DOHH2 (cell line): Measurements from ENCODE around the gene TUSC2.
A peak's percentile ranks its signal among the peaks of the same experiment; 100 is the strongest.

Source experiments
- H3F3A ChIP-seq: fragments of 200-600 bp; sonication (generic), shearing (Covaris generic); 2 replicates; pipeline ENCODE4 v1.6.0; 2016; ENCODE audit warnings: antibody characterized with exemption, mild to moderate bottlenecking; ENCODE audit not compliant: control insufficient read depth, insufficient read depth
- H3K27ac ChIP-seq: fragments of 200-600 bp; sonication (generic); 2 replicates; pipeline ENCODE4 v1.5.1; 2014; ENCODE audit warnings: low read depth, mild to moderate bottlenecking, low read length, moderate library complexity
- H3K27me3 ChIP-seq: fragments of 200-600 bp; sonication (generic); 2 replicates; pipeline ENCODE4 v1.6.1; 2014; ENCODE audit warnings: mild to moderate bottlenecking, low read length, mixed read lengths; ENCODE audit not compliant: control insufficient read depth
- H3K36me3 ChIP-seq: fragments of 200-600 bp; sonication (generic); 2 replicates; pipeline ENCODE4 v1.6.1; 2014; ENCODE audit warnings: mild to moderate bottlenecking, low read length, moderate library complexity, mixed read lengths; ENCODE audit not compliant: control insufficient read depth
- H3K4me1 ChIP-seq: fragments of 200-600 bp; sonication (generic); 2 replicates; pipeline ENCODE4 v1.6.1; 2014; ENCODE audit warnings: mild to moderate bottlenecking, low read length, mixed read lengths; ENCODE audit not compliant: control insufficient read depth
- H3K4me2 ChIP-seq: fragments of 200-600 bp; sonication (generic); 2 replicates; pipeline ENCODE4 v1.6.0; 2014; ENCODE audit warnings: mild to moderate bottlenecking, low read length, moderate library complexity
- H3K4me3 ChIP-seq: fragments of 200-600 bp; sonication (generic); 2 replicates; pipeline ENCODE4 v1.5.1; 2014; ENCODE audit warnings: mild to moderate bottlenecking, low read length, mixed read lengths
- H3K79me2 ChIP-seq: fragments of 200-600 bp; sonication (generic); 2 replicates; pipeline ENCODE4 v1.6.1; 2014; ENCODE audit warnings: mild to moderate bottlenecking, low read length, mixed read lengths; ENCODE audit not compliant: control insufficient read depth
- H3K9me2 ChIP-seq: fragments of 200-600 bp; sonication (generic); replicated peaks from 2 replicates; pipeline ENCODE4 v1.6.1; 2014; ENCODE audit warnings: mild to moderate bottlenecking, low read length, mixed read lengths; ENCODE audit not compliant: control insufficient read depth
- H3K9me3 ChIP-seq: fragments of 200-600 bp; sonication (generic); 2 replicates; pipeline ENCODE4 v1.6.1; 2014; ENCODE audit warnings: antibody characterized with exemption, low read length, mixed read lengths; ENCODE audit not compliant: control insufficient read depth, insufficient read depth
- H4K20me1 ChIP-seq: fragments of 200-600 bp; sonication (generic); 2 replicates; pipeline ENCODE4 v1.6.0; 2014; ENCODE audit warnings: low read depth, mild to moderate bottlenecking, antibody characterized with exemption, low read length, moderate library complexity; ENCODE audit not compliant: control insufficient read depth, insufficient read depth
- CTCF ChIP-seq: fragments of 200-600 bp; sonication (generic); IDR thresholded peaks from one replicate; pipeline ENCODE4 v1.5.1; 2014; ENCODE audit warnings: antibody characterized with exemption, mild to moderate bottlenecking, low read depth, low read length; ENCODE audit not compliant: poor library complexity, severe bottlenecking
- EZH2phosphoT487 ChIP-seq: fragments of 200-600 bp; sonication (generic); IDR thresholded peaks from 2 replicates; pipeline ENCODE4 v1.6.1; 2017; ENCODE audit warnings: borderline replicate concordance, mild to moderate bottlenecking, antibody characterized with exemption, low read length, moderate library complexity, mixed read lengths

TUSC2 gene

GRCh38 chr3:50358911-50359759, 31.1 kb upstream of the TUSC2 start, which contains the start of gene TMEM115:
TMEM115 (minus strand) TSS chr3:50359521; CDS start chr3:50359063, 458 bp downstream.
- Histone ChIP-seq H3K27ac (no peak within 1 kb of the TSS), H3F3A (no peaks in the 10 kb centered on the region), H3K79me2 (peaks cover 49% of the 10 kb centered on the region)

GRCh38 chr3:50358355-50358910, 30.4 kb upstream of the TUSC2 start:
- Histone ChIP-seq H3K27ac (no peak overlapping the region), H3K4me3 (peak overlapping the region; percentile 92), H3K36me3 (peaks cover 45% of the 10 kb centered on the region), H3K4me1 (peaks cover 34% of the 10 kb centered on the region), H3K4me2 (peak overlapping the region; percentile 79), H3K27me3 (no peaks in the 10 kb centered on the region), H3K9me2 (no peaks in the 10 kb centered on the region), H3K9me3 (no peaks in the 10 kb centered on the region), H3K79me2 (peaks cover 50% of the 10 kb centered on the region), H4K20me1 (peaks cover 23% of the 10 kb centered on the region), H3F3A (no peaks in the 10 kb centered on the region)
- TF ChIP-seq EZH2phosphoT487: no peak
- TF ChIP-seq CTCF: no peak

More at GRCh38 chr3:50358911-50359759, 31.1 kb upstream of the TUSC2 start, which contains the start of gene TMEM115:
- H4K20me1 ChIP-seq: peaks cover 23% of the 10 kb centered on the region
- peak within 1 kb of the TSS; percentile 92 for H3K4me3 ChIP-seq
- peaks cover 34% of the 10 kb centered on the region for H3K4me1 ChIP-seq
- H3K9me3 ChIP-seq: no peaks in the 10 kb centered on the region
- peaks cover 38% of the 10 kb centered on the region for H3K36me3 ChIP-seq
- no peaks in the 10 kb centered on the region for H3K9me2 ChIP-seq
- no peak for TF ChIP-seq CTCF
- H3K27me3 ChIP-seq: no peaks in the 10 kb centered on the region
- H3K4me2 ChIP-seq: peak within 1 kb of the TSS; percentile 79

GRCh38 chr3:50357481-50357880, 29.5 kb upstream of the TUSC2 start:
- H3K79me2 ChIP-seq: peaks cover 50% of the 10 kb centered on the region
- peak overlapping the region; percentile 79 for H3K4me2 ChIP-seq
- H3K36me3 ChIP-seq: peaks cover 53% of the 10 kb centered on the region
- H3K4me1 ChIP-seq: peaks cover 34% of the 10 kb centered on the region
- TF ChIP-seq CTCF: no peak
- no peak for TF ChIP-seq EZH2phosphoT487
- H3K9me2 ChIP-seq: no peaks in the 10 kb centered on the region
- 0 out of 2 replicates have a peak, but pooled peaks cover 4% of the 10 kb centered on the region for H3F3A ChIP-seq
- no peaks in the 10 kb centered on the region for H3K27me3 ChIP-seq
- H4K20me1 ChIP-seq: peaks cover 23% of the 10 kb centered on the region
- H3K9me3 ChIP-seq: no peaks in the 10 kb centered on the region
- H3K27ac ChIP-seq: no peak overlapping the region
- H3K4me3 ChIP-seq: peak overlapping the region; percentile 92
